Measurements from ENCODE around the gene ANKMY1. TPM values are rescaled to one million over a fixed set of nuclear protein-coding genes. Genes with fewer than 3 reads are reported as not detected.
"Not testable (repeated sequence)": the region's sequence is repeated elsewhere in the genome, so short reads cannot be mapped to it uniquely, and the experiment has no call there.

The ANKMY1 gene
- total RNA-seq, 4 donors from 2014 or later: 18.0 to 22.7 (median 21.1) TPM

DNA sequence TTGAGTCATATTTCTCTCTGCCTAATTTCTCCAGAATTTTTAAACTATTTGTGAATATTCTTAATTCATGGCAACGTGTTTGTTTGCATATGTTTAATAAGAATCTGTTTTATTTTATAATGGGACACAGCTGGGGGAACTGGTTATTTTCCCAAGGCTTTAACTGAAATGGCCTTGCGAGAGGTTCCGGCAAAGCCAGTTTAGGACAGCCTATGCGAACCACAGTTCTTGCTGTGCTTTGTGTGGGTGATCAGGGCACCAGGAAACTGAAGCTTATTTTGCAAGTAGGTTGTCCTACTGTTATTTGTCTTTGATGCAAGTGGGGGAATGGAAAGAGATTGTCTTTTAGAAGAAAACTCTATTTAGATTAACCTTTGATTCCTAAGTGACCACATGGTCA is 6.5 kb downstream of the ANKMY1 start:
- no peak for DNase-seq (ENCODE audit: low spot score in 2 of 2)
- intact Hi-C loops (cut with DNase I; ENCODE audit: low total_unique reads): no loop called here
- WGBS, 2 donors: 90% methylated on average over 4 of the region's 4 CpGs
- TF ChIP-seq, protein P1, sequence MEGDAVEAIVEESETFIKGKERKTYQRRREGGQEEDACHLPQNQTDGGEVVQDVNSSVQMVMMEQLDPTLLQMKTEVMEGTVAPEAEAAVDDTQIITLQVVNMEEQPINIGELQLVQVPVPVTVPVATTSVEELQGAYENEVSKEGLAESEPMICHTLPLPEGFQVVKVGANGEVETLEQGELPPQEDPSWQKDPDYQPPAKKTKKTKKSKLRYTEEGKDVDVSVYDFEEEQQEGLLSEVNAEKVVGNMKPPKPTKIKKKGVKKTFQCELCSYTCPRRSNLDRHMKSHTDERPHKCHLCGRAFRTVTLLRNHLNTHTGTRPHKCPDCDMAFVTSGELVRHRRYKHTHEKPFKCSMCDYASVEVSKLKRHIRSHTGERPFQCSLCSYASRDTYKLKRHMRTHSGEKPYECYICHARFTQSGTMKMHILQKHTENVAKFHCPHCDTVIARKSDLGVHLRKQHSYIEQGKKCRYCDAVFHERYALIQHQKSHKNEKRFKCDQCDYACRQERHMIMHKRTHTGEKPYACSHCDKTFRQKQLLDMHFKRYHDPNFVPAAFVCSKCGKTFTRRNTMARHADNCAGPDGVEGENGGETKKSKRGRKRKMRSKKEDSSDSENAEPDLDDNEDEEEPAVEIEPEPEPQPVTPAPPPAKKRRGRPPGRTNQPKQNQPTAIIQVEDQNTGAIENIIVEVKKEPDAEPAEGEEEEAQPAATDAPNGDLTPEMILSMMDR (IDR thresholded peaks at IDR 0.05): no peak
- no peak for TF ChIP-seq POLR2A (IDR thresholded peaks at IDR 0.05)
- no peak overlapping the region for H3K4me3 ChIP-seq (ENCODE audit: low read depth, poor library complexity, severe bottlenecking)

DNA sequence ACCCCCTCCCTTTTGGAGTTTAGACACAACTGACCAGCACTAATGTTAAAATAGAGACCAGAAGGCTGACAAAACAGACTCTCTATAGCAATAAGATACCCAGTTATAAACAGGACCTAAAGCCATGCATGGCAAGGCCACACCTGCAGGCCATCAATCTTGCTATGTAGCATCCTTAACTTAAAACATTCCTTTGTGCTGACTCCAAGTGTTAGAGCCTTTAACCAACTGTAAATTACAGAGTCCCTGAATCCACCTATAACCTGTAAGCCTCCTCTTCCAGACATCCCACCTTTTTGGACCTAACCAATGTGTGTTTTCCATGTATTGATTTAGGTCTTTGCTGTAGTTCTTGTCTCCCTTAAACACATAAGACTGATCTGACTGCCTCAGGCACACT is 17.9 kb downstream of the ANKMY1 start:
- DNase-seq (ENCODE audit: low spot score in 2 of 2): peak in 1 of 2 donors; percentile 10
- TF ChIP-seq POLR2A (IDR thresholded peaks at IDR 0.05): no peak
- TF ChIP-seq, protein P1 (IDR thresholded peaks at IDR 0.05): no peak
- intact Hi-C loops (cut with DNase I; ENCODE audit: low total_unique reads): no loop called here
- no peak overlapping the region for H3K4me3 ChIP-seq (ENCODE audit: low read depth, poor library complexity, severe bottlenecking)

DNA sequence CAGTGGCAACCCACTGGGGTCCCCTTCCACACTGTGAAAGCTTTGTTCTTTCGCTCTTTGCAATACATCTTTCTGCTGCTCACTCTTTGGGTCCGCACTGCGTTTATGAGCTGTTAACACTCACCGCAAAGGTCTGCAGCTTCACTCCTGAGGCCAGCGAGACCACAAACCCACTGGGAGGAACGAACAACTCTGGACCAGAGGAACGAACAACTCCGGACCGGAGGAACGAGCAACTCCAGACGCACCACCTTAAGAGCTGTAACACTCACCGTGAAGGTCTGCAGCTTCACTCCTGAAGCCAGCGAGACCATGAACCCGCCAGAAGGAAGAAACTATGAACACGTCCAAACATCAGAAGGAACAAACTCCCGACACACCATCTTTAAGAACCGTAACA is 18.7 kb downstream of the ANKMY1 start:
- 97 to 98% methylated on average over 17 of the region's 17 CpGs for WGBS, 2 donors
- peak in 1 of 2 donors; percentile 60 for DNase-seq (ENCODE audit: low spot score in 2 of 2)
- intact Hi-C loops (cut with DNase I; ENCODE audit: low total_unique reads); H3K4me3 ChIP-seq (ENCODE audit: low read depth, poor library complexity, severe bottlenecking): not testable (repeated sequence)

DNA sequence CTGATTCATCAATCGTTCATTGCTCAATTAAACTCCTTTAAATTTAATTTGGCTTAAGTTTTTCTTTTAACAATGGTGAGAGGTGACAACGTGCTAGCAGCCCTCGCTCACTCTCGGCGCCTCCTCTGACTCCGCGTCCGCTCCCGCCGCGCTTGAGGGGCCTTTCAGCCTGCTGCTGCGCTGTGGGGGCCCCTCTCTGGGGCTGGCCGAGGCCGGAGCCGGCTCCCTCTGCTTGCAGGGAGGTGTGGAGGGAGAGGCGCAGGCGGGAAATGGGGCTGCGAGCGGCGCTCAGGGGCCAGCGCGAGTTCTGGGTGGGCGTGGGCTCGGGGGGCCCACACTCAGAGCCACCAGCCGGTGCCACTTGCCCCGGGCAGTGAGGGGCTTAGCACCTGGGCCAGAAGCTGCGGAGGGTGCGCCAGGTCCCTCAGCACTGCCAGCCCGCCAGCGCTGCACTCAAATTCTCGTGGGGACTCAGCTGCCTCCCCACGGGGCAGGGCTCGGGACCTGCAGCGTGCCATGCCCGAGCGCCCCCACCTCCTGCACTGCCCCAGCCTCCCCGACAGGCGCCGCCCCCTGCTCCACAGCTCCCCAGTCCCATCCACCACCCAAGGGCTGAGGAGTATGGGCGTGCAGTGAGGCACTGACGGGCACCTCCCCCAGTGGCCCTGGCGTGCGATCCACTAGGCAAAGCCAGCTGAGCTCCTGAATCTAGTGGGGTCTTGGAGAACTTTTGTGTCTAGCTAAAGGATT is 19.6 kb downstream of the ANKMY1 start:
- no peak overlapping the region for H3K4me3 ChIP-seq (ENCODE audit: low read depth, poor library complexity, severe bottlenecking)
- WGBS, 2 donors: 95 to 97% methylated on average over 38 to 40 of the region's 43 CpGs
- intact Hi-C loops (cut with DNase I; ENCODE audit: low total_unique reads): no loop called here
- TF ChIP-seq POLR2A (IDR thresholded peaks at IDR 0.05): no peak
- TF ChIP-seq, protein P1 (IDR thresholded peaks at IDR 0.05): no peak
- peak in 1 of 2 donors; percentile 70 for DNase-seq (ENCODE audit: low spot score in 2 of 2)

DNA sequence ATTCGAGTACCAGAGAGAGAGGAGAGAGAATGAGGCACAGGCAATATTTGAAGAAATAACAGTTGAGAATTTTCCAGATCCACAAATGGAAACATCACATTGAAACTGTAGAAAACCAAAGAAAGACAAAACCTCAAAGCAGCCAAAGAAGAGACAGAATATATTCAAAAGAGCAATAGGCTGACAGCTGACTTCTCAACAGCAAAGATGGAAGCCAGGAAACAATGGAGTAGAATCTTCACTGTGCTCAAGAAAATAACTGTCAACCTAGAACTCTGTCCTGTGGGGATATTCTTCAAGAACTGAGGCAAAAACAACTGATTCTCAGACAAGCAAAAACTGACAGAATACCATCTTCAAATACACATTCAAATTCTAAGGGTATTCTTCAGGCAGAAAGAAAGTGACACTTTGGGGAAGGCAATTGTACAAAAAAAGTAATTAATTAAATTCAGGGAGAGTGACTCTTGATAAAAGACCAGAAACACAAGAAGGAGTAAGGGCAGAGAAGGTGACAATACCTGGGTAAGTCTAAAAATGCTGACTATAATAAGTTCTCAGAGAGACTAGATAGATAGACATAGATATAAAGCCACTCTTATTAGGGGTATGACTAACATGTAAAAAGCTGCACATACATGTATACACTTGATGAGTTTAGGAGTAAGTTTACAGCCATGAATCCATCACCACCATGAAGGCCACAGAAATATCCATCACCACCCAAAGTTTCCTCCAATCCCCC is 25.6 kb downstream of the ANKMY1 start:
- WGBS, 2 donors: 91 to 97% methylated on average over 1 of the region's 1 CpG
- intact Hi-C loops (cut with DNase I; ENCODE audit: low total_unique reads): no loop called here
- TF ChIP-seq, protein P1 (IDR thresholded peaks at IDR 0.05): no peak
- no peak for TF ChIP-seq POLR2A (IDR thresholded peaks at IDR 0.05)
- DNase-seq (ENCODE audit: low spot score in 2 of 2): no peak
- no peak overlapping the region for H3K4me3 ChIP-seq (ENCODE audit: low read depth, poor library complexity, severe bottlenecking)

DNA sequence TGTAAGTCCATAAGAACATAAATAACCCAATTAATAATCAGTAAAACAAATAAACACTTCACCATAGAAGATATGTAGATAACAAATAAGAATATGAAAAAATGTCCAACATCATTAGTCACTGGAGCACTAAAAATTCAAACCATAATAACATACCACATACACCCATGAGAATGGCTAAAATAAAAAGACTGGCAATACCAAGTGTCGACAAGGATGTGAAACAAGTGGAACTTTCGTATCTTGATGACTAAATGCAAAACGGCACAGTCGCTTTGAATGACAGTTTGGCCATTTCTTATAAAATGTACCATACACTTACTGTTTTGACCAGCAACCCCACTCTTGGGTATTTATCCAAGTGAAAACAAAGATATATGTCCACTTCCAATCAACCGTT is 26.8 kb downstream of the ANKMY1 start:
- intact Hi-C loops (cut with DNase I; ENCODE audit: low total_unique reads): no loop called here
- no peak overlapping the region for H3K4me3 ChIP-seq (ENCODE audit: low read depth, poor library complexity, severe bottlenecking)
- no peak for DNase-seq (ENCODE audit: low spot score in 2 of 2)
- TF ChIP-seq, protein P1 (IDR thresholded peaks at IDR 0.05): no peak
- TF ChIP-seq POLR2A (IDR thresholded peaks at IDR 0.05): no peak
- WGBS, 2 donors: 96 to 97% methylated on average over 5 of the region's 5 CpGs

All from lower leg skin (tissue), 4 donors.